CD4-positive, CD25-positive, alpha-beta regulatory T cell (primary cell): ENCODE results near the gene CYLD. TPM values are rescaled to one million over a fixed set of nuclear protein-coding genes. Genes with fewer than 3 reads are reported as not detected.
A peak's percentile ranks its signal among the peaks of the same experiment; 100 is the strongest.

Source experiments
- ATAC-seq, 2 donors: fragments of 150-1000 bp; cut with Tn5 transposase; one replicate each; pipeline ENCODE4 v1.10.0; 2021; ENCODE audit warnings: low read depth in 2 of 2, moderate number of reproducible peaks in 2 of 2, moderate library complexity in 1 of 2
- DNase-seq, 3 donors: peaks; one replicate each; pipeline versions ENCODE4 v3.0.0 to v3.0.0-alpha.2; 2012 to 2022; ENCODE audit warnings: mixed read lengths in 1 of 3
- H3K27ac ChIP-seq: one replicate; pipeline ENCODE4 v1.7.0; 2013; ENCODE audit warnings: mild to moderate bottlenecking, low read length; ENCODE audit not compliant: insufficient read depth, poor library complexity, severe bottlenecking
- H3K27me3 ChIP-seq: one replicate; pipeline ENCODE4 v1.7.0; 2013; ENCODE audit warnings: low read length; ENCODE audit not compliant: control insufficient read depth, insufficient read depth
- H3K36me3 ChIP-seq: one replicate; pipeline ENCODE4 v1.7.0; 2013; ENCODE audit warnings: mild to moderate bottlenecking, low read length, moderate library complexity; ENCODE audit not compliant: control insufficient read depth, insufficient read depth
- H3K4me1 ChIP-seq: 2 replicates; pipeline ENCODE4 v1.7.0; 2013; ENCODE audit warnings: mild to moderate bottlenecking, low read length; ENCODE audit not compliant: insufficient read depth, control insufficient read depth, poor library complexity, severe bottlenecking
- H3K4me3 ChIP-seq: one replicate; pipeline ENCODE4 v1.7.0; 2013; ENCODE audit warnings: low read depth, mild to moderate bottlenecking, low read length, moderate library complexity
- H3K9me3 ChIP-seq, 2 experiments: 1 replicate in 1 of 2; 2 replicates in 1 of 2; pipeline ENCODE4 v1.7.0; 2013; ENCODE audit warnings: low read length in 2 of 2, mild to moderate bottlenecking in 1 of 2, moderate library complexity in 1 of 2; ENCODE audit not compliant: control insufficient read depth in 2 of 2
- H3K27ac Mint-ChIP-seq, 3 donors: one replicate each; pipeline ENCODE4 v1.8.0; 2020 to 2022; ENCODE audit warnings: mild to moderate bottlenecking in 3 of 3, mixed read lengths in 3 of 3, moderate library complexity in 2 of 3
- H3K27me3 Mint-ChIP-seq: one replicate; pipeline ENCODE4 v1.8.0; 2022; ENCODE audit warnings: mild to moderate bottlenecking, mixed read lengths
- H3K36me3 Mint-ChIP-seq: one replicate; pipeline ENCODE4 v1.8.0; 2020; ENCODE audit warnings: mixed read lengths
- H3K4me1 Mint-ChIP-seq, 4 donors: one replicate each; pipeline ENCODE4 v1.8.0; 2020 to 2022; ENCODE audit warnings: mixed read lengths in 4 of 4, mild to moderate bottlenecking in 1 of 4
- H3K4me3 Mint-ChIP-seq, 4 donors: one replicate each; pipeline ENCODE4 v1.8.0; 2020 to 2022; ENCODE audit warnings: mild to moderate bottlenecking in 4 of 4, mixed read lengths in 4 of 4, moderate library complexity in 3 of 4
- H3K9me3 Mint-ChIP-seq, 7 donors: one replicate each; pipeline ENCODE4 v1.8.0; 2020 to 2022; ENCODE audit warnings: mixed read lengths in 7 of 7, mild to moderate bottlenecking in 3 of 7, moderate library complexity in 2 of 7
- polyA plus RNA-seq, 4 donors: library from polyadenylated mRNA; unstranded; fragments of 300-500 nt; fragmentation: Illumina TruSeq; gene quantifications; one replicate each; pipeline ENCODE4 v1.2.3, GENCODE V29; 2021
- total RNA-seq: library from RNA; stranded (reverse); gene quantifications from one replicate; pipeline ENCODE4 v1.2.3, GENCODE V29; 2022

The CYLD gene
- total and polyA plus RNA-seq, 5 donors from 2014 or later, result 161 to 425 (median 174) TPM

DNA sequence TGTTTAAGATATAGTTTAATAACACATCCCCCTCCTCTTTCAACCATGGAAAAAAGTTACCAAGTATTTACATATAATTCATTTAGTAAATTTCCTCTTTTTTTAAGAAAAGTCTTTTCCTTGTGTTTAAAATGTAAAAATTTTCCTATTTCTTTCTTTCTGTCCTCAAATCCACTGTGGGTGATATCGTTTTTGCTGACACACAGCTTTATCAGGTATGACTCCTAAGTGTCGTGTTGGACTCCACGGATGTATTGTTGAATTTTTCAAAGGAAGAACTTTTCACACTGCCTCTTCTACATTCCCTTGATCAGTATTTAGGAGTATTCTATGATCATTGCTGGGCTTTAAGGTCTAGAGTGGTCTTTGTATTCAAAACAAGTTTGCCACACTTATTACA lies 33.1 kb downstream of the CYLD start:
- peak overlapping the region in 1 of 3 donors; percentile 25 for H3K27ac Mint-ChIP-seq
- peak overlapping the region in 2 of 4 donors; percentile 16 to 29 for H3K4me3 Mint-ChIP-seq
- no peaks in the 10 kb centered on the region for H3K9me3 Mint-ChIP-seq
- Histone ChIP-seq H3K36me3 (peaks cover 82% of the 10 kb centered on the region), H3K27ac (no peak overlapping the region), H3K9me3 (no peaks in the 10 kb centered on the region), H3K4me3 (no peak overlapping the region), H3K4me1 (peaks cover 46% of the 10 kb centered on the region), H3K27me3 (no peaks in the 10 kb centered on the region)
- DNase-seq (no peak), ATAC-seq (no peak)
- H3K4me1 Mint-ChIP-seq, result peaks cover 58 to 85% (median 72%) of the 10 kb centered on the region in 4 donors
- peaks cover 52% of the 10 kb centered on the region for H3K36me3 Mint-ChIP-seq
- H3K27me3 Mint-ChIP-seq, result no peaks in the 10 kb centered on the region

DNA sequence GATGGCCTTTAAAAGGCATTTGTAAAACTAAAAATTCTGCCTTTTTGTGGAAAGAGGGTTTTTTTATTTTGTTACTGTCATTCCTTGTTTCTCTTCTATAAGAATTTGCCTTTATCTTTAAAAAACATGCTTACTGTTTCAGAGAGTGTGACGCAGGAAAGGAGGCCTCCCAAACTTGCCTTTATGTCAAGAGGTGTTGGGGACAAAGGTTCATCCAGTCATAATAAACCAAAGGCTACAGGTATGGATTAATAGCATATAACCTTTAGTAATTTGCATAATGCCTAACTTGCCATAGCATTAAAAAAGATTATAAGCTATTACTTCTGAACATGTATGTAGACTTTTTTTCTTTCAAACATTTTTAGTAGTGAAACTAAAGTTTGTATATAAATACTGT lies 34.2 kb downstream of the CYLD start:
- Mint-ChIP-seq H3K4me1 (peaks cover 64 to 85% (median 73%) of the 10 kb centered on the region in 4 donors), H3K27me3 (no peaks in the 10 kb centered on the region), H3K9me3 (no peaks in the 10 kb centered on the region), H3K27ac (peak overlapping the region in 2 of 3 donors; percentile 15 to 25), H3K4me3 (peak overlapping the region in 2 of 4 donors; percentile 37 to 41), H3K36me3 (peaks cover 56% of the 10 kb centered on the region)
- H3K9me3 ChIP-seq, result no peaks in the 10 kb centered on the region
- H3K27me3 ChIP-seq, result no peaks in the 10 kb centered on the region
- ATAC-seq, result no peak
- H3K36me3 ChIP-seq, result peaks cover 80% of the 10 kb centered on the region
- no peak overlapping the region for H3K27ac ChIP-seq
- DNase-seq, result no peak
- H3K4me3 ChIP-seq, result peak overlapping the region; percentile 32
- H3K4me1 ChIP-seq, result peaks cover 57% of the 10 kb centered on the region

DNA sequence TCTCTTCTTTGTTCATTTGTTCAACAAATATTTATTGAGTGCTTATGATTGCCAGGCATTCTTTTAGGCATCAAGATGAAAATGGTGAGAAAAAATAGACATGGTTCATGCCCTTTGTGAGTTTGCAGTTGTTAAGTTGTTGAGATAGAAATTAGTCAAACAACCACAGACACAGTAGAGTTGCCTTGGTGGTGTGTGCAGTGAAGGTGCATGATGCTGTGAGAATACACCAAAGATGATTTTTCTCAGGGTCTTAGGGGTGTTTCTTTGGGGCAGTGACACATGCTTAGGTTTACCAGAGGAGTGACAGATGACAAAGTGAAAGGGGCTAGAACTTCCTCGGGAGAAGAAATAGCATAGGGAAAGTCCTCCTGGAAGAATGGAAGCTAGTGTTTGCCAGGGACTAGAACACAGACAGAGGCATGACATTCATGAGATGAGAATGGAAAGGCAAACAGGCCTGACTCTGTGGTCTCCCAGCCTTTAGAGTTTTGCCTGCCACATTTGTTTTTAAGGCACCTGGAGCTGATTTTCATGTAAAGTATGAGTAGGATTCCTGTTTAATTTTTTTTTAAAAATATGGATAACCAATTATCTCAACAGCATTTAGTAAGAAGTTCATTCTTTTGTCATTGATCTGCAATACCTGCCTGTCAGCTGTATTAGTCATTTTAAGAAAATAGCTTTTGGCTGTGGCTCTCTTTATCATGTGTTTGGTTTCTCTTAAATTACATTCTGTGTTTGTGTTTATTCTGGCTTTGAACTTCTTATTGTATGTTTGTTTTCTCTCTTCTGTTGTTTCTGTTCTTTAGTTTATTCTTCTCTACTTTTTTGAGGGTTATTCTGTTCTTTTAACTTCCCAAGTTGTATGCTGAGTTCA lies 36.6 kb downstream of the CYLD start:
- Mint-ChIP-seq H3K9me3 (no peaks in the 10 kb centered on the region), H3K36me3 (peaks cover 53% of the 10 kb centered on the region), H3K4me3 (peak overlapping the region in 3 of 4 donors; percentile 13 to 73 (median 15)), H3K27ac (peak overlapping the region; percentile 7 to 95 (median 94)), H3K27me3 (no peaks in the 10 kb centered on the region), H3K4me1 (peaks cover 56 to 83% (median 64%) of the 10 kb centered on the region in 4 donors)
- Histone ChIP-seq H3K36me3 (peaks cover 77% of the 10 kb centered on the region), H3K27me3 (no peaks in the 10 kb centered on the region), H3K27ac (peak overlapping the region; percentile 56), H3K4me1 (peaks cover 57% of the 10 kb centered on the region), H3K9me3 (no peaks in the 10 kb centered on the region), H3K4me3 (no peak overlapping the region)
- ATAC-seq (no peak), DNase-seq (no peak)

DNA sequence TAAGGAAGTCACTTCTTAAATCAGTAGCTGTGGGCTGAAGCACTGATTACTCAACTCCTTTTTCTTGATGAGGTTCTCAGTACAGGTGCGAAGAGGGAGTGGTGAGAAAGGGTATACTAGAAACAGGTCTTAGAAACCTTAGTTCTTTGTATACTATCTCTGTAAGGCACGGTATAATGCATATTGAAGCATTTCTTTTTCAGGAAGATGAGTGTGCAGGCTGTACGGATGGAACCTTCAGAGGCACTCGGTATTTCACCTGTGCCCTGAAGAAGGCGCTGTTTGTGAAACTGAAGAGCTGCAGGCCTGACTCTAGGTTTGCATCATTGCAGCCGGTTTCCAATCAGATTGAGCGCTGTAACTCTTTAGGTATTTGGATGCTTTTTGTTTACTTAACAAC lies 39.2 kb downstream of the CYLD start:
- Histone ChIP-seq H3K4me1 (peaks cover 40% of the 10 kb centered on the region), H3K27me3 (no peaks in the 10 kb centered on the region), H3K9me3 (no peaks in the 10 kb centered on the region), H3K36me3 (peaks cover 82% of the 10 kb centered on the region), H3K27ac (peak overlapping the region; percentile 71), H3K4me3 (peak overlapping the region; percentile 80)
- H3K27me3 Mint-ChIP-seq, result no peaks in the 10 kb centered on the region
- H3K4me3 Mint-ChIP-seq, result peak overlapping the region; percentile 73 to 84 (median 78)
- H3K9me3 Mint-ChIP-seq, result no peaks in the 10 kb centered on the region
- H3K4me1 Mint-ChIP-seq, result peaks cover 54 to 83% (median 66%) of the 10 kb centered on the region in 4 donors
- ATAC-seq (peak; percentile 63 to 67), DNase-seq (peak in 2 of 3 donors; percentile 48 to 54)
- H3K36me3 Mint-ChIP-seq, result peaks cover 63% of the 10 kb centered on the region
- H3K27ac Mint-ChIP-seq, result peak overlapping the region; percentile 92 to 94 (median 94)

DNA sequence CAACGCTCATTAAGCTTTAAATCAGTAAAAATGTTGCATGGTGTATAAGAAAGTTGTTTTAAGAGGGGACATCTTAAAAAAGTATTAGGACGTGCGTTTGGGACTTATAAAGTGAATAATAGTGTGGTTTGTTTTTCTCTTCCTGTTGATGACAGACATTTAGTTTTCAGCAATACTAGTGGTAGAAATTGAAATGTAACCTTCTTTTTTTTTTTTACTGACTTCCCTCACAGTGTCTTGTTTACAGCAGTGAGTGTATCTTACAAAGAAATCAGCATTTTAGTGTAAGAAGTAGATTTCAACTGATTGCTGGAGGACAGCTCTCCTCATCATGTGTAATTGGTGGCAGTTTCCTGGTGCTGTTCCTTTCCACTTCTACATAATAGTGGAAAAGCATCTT lies 39.6 kb downstream of the CYLD start:
- Histone ChIP-seq H3K36me3 (peaks cover 81% of the 10 kb centered on the region), H3K9me3 (no peaks in the 10 kb centered on the region), H3K27me3 (no peaks in the 10 kb centered on the region), H3K4me1 (peaks cover 37% of the 10 kb centered on the region), H3K4me3 (peak overlapping the region; percentile 80), H3K27ac (peak overlapping the region; percentile 71)
- peak overlapping the region; percentile 92 to 94 (median 94) for H3K27ac Mint-ChIP-seq
- DNase-seq, result peak in 2 of 3 donors; percentile 57 to 62
- H3K27me3 Mint-ChIP-seq, result no peaks in the 10 kb centered on the region
- peak; percentile 78 to 79 for ATAC-seq
- H3K4me3 Mint-ChIP-seq, result peak overlapping the region; percentile 73 to 84 (median 78)
- no peaks in the 10 kb centered on the region for H3K9me3 Mint-ChIP-seq
- H3K36me3 Mint-ChIP-seq, result peaks cover 67% of the 10 kb centered on the region
- peaks cover 53 to 83% (median 67%) of the 10 kb centered on the region in 4 donors for H3K4me1 Mint-ChIP-seq

DNA sequence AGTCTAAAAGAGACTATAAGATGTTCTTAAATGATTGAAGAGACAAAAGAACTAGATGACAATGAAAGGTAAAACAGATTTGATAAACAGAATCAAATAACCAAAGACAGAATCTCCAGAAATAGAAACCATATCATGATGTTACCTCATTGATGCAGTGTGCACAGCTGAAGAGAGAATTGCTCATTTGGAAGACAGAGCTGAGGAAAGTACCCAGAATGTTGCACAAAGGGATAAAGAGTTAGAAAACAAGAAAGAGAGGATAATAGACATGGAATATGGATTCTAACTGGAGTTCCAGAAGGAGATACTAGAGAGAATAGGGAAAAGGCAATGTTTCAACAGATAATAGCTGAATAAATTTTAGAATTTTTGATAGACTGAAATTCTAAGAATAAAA lies 47.9 kb downstream of the CYLD start:
- Mint-ChIP-seq H3K27me3 (no peaks in the 10 kb centered on the region), H3K4me3 (no peak overlapping the region), H3K27ac (peak overlapping the region in 2 of 3 donors; percentile 88 to 90)

DNA sequence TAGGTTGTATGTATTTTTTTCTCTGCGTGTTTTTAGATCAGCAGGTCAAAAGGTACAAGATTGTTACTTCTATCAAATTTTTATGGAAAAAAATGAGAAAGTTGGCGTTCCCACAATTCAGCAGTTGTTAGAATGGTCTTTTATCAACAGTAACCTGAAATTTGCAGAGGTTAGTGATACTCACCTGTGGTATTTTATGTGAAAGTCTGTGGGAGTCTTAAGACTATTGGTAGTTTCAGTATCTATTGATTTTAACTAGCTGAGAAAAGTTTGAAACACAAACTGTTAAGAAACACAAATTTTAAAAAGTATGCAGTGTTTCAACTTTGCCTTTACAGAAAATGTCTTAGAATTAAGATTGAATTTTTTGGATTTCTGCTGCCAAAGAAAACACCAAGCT lies 49.6 kb downstream of the CYLD start:
- Mint-ChIP-seq H3K27me3 (no peaks in the 10 kb centered on the region), H3K36me3 (peaks cover 66% of the 10 kb centered on the region), H3K9me3 (peaks cover 0 to 4% (median 0%) of the 10 kb centered on the region in 7 donors), H3K4me1 (peaks cover 21 to 37% (median 30%) of the 10 kb centered on the region in 4 donors), H3K4me3 (no peak overlapping the region), H3K27ac (peak overlapping the region in 2 of 3 donors; percentile 46 to 88)
- Histone ChIP-seq H3K36me3 (peaks cover 97% of the 10 kb centered on the region), H3K4me3 (no peak overlapping the region), H3K27ac (no peak overlapping the region), H3K4me1 (peaks cover 8% of the 10 kb centered on the region), H3K9me3 (peaks cover 5 to 7% of the 10 kb centered on the region in 2 experiments), H3K27me3 (no peaks in the 10 kb centered on the region)
- no peak for DNase-seq
- no peak for ATAC-seq

More for the DNA sequence above, 47.9 kb downstream of the CYLD start:
- DNase-seq (no peak), ATAC-seq (no peak)
- Histone ChIP-seq H3K27ac (no peak overlapping the region), H3K4me1 (peaks cover 9% of the 10 kb centered on the region), H3K4me3 (no peak overlapping the region), H3K36me3 (peaks cover 94% of the 10 kb centered on the region), H3K9me3 (peaks cover 5 to 7% of the 10 kb centered on the region in 2 experiments), H3K27me3 (no peaks in the 10 kb centered on the region)
- peaks cover 31 to 45% (median 36%) of the 10 kb centered on the region in 4 donors for H3K4me1 Mint-ChIP-seq
- peaks cover 65% of the 10 kb centered on the region for H3K36me3 Mint-ChIP-seq
- H3K9me3 Mint-ChIP-seq, result peaks cover 0 to 4% (median 0%) of the 10 kb centered on the region in 7 donors
